H4 (cell line): ENCODE measurements around the gene PTPN3. TPM values are rescaled to one million over a fixed set of nuclear protein-coding genes. Genes with fewer than 3 reads are reported as not detected.

ENCODE experiments used
- DNase-seq: peaks from one replicate; pipeline ENCODE4 v3.0.0-alpha.2; 2015; ENCODE audit warnings: low spot score
- total RNA-seq: library from RNA; depleted of rRNA; stranded (reverse); fragments of >200 nt; shearing (Covaris generic); gene quantifications from 2 replicates; pipeline ENCODE4 v1.2.3, GENCODE V29; 2014

PTPN3 gene
- total RNA-seq, 1 experiment from 2014 or later: 5.2 TPM

DNA sequence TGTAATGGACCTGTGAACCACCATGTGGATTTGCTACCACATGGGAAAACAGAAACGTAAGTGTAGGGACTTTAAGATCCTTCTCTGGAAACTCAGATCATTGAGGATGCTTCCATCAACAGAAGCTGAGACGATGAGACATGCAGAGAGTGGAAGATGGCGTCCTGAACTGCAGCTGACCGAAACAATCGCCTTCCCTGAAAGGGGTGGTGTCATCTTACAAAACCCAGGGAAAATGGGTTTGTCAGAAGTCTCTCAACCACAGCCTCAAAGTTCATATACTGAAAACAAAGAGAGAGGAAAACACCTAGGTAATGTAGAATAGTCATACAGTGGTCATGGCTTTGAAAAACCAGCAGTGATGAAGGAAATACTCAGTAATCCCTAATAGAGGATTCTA lies 6.6 kb upstream of the PTPN3 start:
- DNase-seq: no peak

GRCh38 chr9:109500421-109500974 lies 2.4 kb upstream of the PTPN3 start:
- no peak for DNase-seq

DNA sequence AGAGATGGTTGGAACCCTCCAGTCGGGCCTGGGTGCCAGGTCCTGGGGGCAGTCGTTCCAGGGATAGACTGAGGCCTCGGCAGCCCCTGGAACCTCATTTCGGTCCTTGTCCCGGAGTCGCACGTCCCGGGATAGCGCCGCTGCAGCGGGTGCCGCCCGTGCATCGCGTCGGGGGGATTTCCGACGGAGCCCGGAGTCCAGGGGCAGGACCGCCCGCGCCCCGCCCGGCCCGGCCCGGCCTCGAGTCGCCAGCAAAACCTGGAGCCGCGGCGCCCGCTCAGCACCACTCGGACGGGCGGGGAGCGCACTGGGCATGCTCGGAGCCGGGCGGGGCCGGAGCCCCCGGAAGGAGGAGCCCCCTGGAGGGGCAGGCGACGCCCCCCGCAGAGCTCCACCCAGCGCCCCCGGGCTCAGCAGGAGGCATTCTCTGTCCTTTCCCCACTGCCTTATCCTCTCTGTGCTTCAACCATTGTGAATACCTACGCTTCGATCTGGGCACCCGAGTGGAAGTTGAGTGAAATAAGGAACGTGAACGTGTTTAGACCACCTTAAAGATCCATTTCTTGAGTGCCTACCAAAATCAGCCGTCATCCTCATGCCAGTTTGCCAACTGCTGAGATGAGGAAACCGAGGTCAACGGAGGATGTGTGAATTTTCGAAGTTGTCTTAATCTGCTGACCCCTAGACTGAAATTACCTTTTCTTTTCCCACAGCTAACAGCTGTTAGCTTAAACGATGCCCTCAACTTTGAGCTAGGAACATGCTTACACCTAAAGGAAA lies 1.7 kb upstream of the PTPN3 start:
- DNase-seq: no peak

DNA sequence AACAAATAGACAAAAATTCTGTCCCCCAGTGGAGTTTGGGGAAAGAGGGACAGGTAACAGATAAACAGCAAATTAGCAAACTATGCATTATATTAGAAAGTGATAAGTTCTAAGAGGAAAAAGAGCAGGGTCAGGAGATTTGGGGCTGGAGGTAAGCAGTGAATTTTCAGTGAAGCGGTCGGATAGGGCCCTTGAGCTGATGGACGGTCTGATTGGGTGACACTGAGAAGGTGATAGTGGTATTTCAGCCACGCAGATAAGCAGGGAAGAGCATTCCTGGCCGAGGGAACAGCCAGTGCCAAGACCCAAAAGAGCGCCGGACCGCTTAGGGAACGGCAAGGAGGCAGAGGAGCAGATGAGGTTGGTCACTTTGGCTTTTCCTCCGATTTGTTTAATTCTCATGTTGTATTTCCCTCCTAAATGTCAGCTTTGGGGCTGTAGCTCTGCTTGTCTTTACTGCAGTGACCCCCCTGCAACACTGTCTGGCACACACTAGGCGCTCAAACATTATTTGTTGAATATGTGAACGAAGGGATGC lies 1.1 kb upstream of the PTPN3 start:
- DNase-seq: no peak

GRCh38 chr9:109497226-109498153 lies 617 bp downstream of the PTPN3 start:
- DNase-seq: no peak

GRCh38 chr9:109496841-109497225 lies 1.3 kb downstream of the PTPN3 start:
- DNase-seq: no peak

- no peak for DNase-seq
Measured at GRCh38 chr9:109496218-109496617, 1.9 kb downstream of the PTPN3 start.

GRCh38 chr9:109493648-109494047 lies 4.5 kb downstream of the PTPN3 start:
- DNase-seq: no peak

DNA sequence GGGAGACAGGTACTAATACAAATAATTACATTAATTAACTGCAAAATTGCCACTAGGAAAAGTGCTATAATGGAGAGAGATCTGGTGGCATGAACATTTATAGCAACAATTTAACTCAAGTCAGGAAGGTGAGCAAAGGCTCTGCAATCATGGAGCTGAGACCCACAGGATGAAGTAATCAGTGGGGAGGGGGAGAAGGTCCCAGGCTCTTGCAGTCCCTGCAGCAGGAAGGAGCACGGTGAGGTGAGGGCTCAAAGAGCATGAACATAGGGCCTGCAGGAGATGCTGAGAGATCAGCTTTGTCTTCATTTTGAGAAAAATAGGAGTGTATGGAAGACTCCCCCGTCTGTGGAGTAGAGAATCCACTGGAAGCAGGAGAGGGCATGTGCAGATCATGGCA lies 6.5 kb downstream of the PTPN3 start:
- no peak for DNase-seq

GRCh38 chr9:109488791-109489492 lies 9.2 kb downstream of the PTPN3 start:
- no peak for DNase-seq

DNA sequence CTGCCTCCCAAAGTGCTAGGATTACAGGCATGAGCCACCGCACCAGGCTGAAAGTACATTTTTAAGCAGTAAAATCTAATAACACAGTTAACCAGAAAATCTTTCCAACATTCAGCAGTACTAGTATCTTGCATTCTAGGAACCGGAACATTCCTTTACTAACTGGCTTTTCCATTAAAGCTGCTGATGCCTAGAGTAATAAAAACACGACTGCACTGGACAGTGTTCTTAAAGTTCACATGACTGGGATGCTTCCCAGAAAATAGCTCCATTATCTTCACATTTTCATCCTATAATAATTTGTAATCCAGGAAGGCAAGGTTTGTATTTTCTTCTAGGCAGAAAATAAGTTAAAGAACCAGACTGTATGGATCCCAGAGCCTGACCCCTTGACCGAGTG lies 9.8 kb downstream of the PTPN3 start:
- DNase-seq: no peak

DNA sequence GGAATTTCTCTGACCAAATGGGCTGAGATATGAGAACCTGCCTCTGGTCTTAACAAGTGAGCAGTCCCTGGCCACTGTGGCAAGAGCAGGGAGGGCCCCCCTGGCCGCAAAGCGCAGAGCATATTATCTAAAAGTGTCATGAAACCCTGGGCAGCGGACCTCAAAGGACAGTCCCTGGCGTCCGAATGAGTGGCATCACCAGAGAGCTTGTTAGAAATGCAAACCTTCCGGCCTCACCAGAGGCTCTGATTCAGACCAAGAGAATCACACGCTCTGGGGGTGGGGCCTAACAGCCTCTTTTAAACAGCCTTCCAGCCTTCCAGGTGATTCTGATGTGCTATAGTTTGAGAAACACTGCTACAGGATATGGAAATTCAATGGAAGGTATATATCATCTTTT lies 10.9 kb downstream of the PTPN3 start:
- DNase-seq: no peak

DNA sequence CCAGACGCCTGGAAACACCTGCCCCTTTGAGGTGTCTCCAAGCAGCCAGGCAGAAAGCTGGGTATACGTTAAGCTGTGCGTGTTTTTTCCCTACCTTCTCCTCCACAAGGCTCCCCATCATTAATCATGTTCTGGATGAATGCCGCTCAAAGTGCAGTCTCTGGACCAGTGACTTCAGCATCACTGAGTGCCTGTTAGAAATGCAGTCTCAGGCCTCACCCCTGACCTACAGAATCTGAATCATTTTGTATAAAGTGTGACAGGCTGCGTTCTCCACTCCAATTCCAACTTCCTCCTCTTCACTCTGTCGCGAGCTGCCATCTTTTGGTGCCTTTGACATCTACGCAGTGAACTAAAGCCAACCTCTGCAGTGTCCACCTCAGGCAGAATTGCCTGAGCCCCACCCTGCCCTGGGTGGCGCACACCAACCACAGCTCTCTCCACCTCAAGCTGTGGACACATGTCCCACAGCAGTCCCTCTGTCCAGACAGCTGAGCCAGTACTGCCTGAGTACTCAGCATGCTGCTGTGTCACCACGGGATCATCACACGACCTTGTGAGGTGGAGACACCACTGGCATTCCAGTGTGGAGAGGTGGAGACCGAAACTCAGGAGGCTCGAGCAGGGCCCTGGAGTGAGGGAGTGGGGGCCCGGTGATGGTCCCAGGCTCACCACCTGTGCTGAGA lies 14.2 kb downstream of the PTPN3 start:
- DNase-seq: no peak

DNA sequence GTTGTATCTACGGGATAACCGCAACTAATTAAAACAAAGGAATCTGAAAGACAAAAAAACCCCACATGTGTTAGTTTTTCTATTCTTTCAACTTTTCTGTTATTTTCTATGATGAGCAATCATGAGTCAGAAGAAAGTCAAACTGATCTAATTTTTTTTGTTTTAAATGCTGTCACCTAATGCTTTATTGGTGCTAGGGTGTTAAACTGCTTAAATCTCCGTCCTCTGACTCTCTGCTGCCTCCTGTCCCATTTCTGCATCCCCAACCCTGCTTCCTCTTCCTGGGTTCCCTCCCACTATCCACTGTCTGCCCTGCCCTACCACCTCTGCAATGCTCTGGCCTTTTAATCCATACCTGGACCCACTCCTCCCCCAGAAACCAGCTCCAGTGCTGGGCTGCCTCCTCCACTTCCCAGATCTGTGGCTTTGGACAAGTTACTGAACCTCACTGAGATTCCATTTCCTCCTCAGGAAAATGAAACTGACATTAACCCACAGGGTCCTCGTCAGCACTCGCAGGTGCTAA lies 15.7 kb downstream of the PTPN3 start:
- DNase-seq: no peak

- DNase-seq: no peak
Measured at GRCh38 chr9:109481856-109482255, 16.3 kb downstream of the PTPN3 start.

DNA sequence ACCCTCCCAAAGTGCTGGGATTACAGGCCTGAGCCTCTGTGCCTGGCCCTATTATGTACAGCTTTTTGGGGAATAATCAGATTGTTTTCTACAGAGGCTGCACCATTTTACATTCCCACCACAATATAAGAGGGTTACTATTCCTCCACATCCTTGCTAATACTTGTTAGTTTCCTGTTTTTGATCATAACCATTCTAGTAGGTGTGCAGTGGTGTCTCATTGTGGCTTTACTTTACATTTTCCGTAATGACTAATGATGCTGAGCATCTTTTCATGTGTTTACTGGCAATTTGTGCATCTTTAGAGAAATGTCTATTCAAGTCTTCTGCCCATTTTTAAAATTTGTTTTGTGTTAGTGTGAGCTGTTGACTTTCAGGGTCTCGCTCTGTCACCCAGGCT lies 18.3 kb downstream of the PTPN3 start:
- no peak for DNase-seq

- no peak for DNase-seq
Measured at GRCh38 chr9:109478665-109479380, 19.3 kb downstream of the PTPN3 start.

DNA sequence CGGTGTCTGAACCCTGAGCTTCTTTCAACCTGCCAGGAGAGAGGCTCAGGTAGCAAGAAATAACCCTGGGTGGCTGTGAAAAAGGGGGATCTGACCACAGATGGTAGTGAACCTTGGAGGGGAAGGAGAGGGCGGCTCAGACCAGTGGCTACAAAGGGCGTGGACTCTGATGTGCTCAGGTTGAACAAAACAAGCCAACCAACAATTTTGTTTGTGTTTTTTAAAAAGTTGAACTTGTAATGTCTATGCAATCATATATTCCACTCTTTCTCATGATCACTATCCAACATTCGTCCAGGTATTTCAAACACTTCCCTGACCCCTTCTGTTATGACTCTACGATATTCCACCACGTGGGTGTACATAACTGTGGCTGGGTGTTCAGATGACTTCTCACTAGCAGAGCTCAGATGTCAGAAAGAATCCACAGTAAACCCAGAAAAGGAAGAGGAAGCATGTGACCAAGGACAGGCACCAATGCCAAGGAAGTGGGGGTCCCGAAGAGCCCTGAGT lies 20.0 kb downstream of the PTPN3 start:
- no peak for DNase-seq

DNA sequence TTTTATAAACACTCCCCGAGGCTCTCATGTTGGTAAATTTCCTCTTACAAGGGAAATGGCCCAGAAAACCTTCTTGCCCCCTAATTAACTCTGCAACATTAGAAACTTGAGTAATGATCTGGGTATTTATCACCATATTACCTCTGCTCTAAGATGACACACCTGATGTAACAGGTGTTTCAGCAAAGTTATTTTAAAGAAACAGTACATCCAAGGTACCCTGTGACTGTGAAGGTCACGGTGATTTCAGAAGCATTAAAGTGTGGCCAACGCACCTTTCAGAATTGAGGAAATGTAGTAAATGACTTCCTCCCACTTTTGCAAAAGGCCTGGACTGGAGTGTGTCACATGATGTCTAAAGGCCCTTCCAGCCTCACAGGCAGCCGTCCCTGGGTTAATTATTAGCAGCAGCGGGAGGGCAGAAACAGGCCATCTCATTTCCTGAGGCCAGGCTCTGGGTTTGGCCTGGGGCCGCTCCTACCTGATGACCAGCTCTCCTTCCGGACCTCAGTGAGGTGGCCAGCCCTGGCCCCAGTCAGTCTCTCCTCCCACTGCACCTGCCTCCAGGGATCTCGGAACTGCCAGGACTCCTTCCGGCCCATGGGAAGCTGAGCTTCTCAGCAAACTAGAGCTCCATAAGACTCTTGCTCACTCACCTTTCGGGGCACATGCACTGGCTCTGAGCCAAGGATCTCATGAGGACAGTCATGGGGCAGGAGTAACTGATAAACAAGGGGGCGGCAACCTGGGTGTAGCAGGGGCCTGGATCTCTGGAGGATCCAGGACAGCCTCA lies 20.7 kb downstream of the PTPN3 start:
- no peak for DNase-seq
